Testis (tissue), 2 donors: ENCODE results near the gene PDGFD.

Experiments
- CTCF ChIP-seq, 3 experiments: fragments of 450-650 bp in 2 of 3; fragments of 200-600 bp in 1 of 3; sonication (generic) in 1 of 3; IDR thresholded peaks; one replicate each; pipeline ENCODE4 v1.5.1; 2016 to 2019; ENCODE audit warnings: antibody characterized with exemption in 3 of 3, mild to moderate bottlenecking in 2 of 3, moderate library complexity in 1 of 3
- POLR2A ChIP-seq: fragments of 450-650 bp; IDR thresholded peaks from one replicate; pipeline ENCODE4 v1.6.1; 2017; ENCODE audit warnings: antibody characterized with exemption, mild to moderate bottlenecking, moderate library complexity

DNA sequence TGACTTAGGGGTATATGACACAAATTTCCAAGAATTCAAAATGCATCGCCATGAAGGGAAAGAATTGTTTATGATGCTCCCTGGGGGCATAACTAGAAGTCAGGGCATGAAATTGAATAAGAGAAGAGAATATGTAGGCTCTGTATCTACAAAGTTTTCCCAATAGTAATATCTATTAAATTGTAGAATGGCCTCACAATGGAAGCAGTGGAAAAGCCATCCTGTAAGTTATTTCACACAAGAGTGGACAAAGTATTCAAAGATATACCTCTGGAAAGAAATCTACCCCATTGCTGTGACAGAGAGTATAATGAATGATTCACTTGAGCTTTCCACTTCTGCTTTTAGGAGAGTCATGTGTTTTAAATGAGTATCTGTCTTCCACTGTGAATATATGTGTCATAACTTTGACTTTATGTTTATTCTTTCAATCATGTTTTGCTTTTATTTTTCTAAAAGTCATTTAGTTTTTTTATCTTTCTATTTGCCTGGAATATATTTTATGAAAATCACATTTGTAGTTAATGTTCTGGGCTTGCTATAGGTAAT lies 193.2 kb downstream of the PDGFD start:
- TF ChIP-seq CTCF (IDR thresholded peaks at IDR 0.05): no peak
- TF ChIP-seq POLR2A: no peak
